HG03457 (cell line): ENCODE data around the gene IGLL5.

ENCODE experiments used
- ATAC-seq: cut with Tn5 transposase; IDR thresholded peaks from one replicate; pipeline ENCODE4 v1.9.1; 2021; ENCODE audit warnings: moderate number of reproducible peaks; ENCODE audit not compliant: unreplicated experiment

Gene IGLL5

DNA sequence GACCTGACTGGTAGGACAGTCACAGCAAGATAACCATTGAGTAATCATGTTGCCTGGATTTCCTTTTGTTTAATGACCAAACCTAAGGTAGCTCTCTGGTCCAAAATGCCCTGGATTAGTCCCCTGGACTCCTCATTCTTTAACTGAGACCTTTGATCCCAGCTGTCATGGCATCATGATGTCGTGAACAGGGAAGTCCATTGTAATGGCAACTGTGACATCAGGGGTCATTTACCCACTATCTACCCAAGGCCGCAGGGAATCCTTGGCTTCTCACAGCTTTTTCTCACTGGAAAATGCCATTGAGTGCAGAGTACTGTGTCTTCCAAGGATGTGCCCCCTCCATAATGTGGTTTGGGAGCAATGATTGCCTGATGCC is 29.1 kb upstream of the IGLL5 start:
- ATAC-seq: no peak

GRCh38 chr22:22863001-22863400 is 24.6 kb upstream of the IGLL5 start:
- no peak for ATAC-seq

DNA sequence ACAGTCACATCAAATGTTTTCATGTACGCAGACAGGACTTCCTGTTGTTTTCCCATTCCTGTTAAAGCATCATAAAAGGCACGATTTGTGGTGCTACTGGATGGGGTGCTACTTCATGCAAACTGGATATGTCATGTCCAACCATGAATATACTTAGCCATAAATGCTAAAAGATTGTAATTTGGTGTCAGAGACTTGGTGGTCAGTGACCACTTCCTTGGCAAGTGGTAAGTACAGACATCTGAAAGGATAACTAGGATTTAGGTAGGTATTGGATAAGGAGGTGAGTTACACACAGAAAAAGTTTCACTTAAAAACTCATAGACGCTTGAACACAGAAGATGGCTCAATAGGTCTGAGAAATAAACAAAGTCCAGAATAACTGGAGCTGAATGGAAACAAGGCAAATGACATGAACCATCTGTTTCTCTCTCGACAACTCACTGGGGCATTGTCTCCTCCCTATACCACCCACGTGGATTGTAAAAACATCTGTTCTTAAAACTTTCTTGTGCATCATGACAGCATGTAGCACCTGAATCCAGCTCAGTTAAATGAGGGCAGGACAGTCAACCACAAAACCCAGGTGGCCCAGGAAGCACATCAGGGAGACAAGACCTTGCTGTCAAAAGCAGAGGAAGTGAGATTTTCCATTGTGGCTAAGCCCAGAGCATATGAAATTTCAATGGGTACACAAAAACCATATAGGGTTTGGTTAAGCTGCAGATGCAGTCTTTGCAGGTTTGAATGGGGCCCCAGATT is 22.1 kb upstream of the IGLL5 start:
- peak; percentile 55 for ATAC-seq

- ATAC-seq: no peak
These were observed 21.1 kb upstream of the IGLL5 start for GRCh38 chr22:22866381-22867111.

DNA sequence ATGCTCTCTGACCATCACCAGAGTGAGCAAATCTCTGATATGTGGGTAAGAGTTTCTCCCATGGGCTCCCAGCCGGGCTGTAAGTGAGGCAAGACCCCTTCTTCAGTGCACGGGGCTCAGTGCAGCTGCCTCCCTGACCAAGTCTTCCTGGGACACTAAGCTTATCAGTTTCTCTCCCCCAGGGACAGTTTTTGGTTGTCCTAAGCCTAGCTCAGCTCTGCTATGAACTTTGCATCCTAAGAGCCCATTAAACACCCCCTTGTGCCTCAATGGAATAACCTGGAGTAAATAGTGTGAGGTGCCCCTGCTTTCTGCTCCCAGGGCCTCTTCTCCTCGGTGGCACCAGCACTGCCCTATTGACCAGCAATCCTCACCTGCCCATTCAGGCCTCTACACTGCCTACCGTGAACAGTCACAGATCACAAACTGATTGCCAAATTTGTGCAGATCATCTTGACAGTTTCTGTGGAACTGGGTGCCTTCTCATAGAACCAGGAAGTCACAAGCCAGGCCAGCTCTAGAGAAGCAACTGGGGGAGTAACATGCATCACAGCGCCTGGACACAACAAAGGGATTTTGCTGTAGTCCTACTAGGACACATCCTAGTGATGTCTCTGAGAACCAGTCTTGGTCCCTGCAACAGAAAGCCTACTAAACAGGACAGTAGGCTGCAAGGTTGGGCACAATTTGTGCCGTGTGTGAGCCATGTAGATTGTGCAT is 19.5 kb upstream of the IGLL5 start:
- no peak for ATAC-seq

- ATAC-seq: no peak
These were observed 16.8 kb upstream of the IGLL5 start for GRCh38 chr22:22870577-22871404.

GRCh38 chr22:22871536-22872278 is 15.9 kb upstream of the IGLL5 start:
- ATAC-seq: no peak

- ATAC-seq: no peak
These were observed 14.6 kb upstream of the IGLL5 start for GRCh38 chr22:22872722-22873708.

DNA sequence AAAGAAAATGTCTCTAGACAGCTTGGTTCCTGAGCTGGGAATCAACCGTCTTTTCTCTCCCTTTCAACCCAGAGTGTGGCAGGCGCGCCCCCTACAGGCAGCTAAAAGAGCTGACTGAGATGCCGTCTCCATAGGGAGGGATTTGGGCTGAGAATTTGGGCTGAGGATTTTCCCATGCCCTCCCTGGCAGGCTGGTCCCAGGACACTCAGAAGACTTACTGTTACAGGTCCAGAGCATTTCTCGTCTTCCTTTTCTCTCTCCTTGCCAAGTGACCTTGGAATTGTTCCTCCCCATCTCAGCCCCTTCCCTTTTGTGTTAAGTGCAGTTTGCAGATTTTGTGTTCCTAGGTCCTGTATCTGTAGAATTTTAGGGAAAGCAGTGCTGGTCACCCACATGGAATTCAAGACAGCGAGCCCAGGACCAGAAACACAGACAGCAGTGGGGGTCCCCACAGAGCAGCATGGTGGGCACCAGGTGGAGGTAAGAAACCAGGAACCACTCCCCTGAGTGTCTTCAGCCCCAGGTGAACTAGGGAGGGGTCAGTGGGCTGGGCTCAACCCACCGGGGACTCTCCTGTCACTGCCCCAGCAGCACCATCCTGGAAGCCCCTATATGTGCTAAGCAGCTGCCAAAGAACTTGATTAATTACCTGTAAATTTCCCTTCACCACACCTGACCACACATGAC is 9.9 kb upstream of the IGLL5 start:
- ATAC-seq: no peak

- ATAC-seq: no peak
These were observed 9.4 kb upstream of the IGLL5 start for GRCh38 chr22:22878211-22878570.

DNA sequence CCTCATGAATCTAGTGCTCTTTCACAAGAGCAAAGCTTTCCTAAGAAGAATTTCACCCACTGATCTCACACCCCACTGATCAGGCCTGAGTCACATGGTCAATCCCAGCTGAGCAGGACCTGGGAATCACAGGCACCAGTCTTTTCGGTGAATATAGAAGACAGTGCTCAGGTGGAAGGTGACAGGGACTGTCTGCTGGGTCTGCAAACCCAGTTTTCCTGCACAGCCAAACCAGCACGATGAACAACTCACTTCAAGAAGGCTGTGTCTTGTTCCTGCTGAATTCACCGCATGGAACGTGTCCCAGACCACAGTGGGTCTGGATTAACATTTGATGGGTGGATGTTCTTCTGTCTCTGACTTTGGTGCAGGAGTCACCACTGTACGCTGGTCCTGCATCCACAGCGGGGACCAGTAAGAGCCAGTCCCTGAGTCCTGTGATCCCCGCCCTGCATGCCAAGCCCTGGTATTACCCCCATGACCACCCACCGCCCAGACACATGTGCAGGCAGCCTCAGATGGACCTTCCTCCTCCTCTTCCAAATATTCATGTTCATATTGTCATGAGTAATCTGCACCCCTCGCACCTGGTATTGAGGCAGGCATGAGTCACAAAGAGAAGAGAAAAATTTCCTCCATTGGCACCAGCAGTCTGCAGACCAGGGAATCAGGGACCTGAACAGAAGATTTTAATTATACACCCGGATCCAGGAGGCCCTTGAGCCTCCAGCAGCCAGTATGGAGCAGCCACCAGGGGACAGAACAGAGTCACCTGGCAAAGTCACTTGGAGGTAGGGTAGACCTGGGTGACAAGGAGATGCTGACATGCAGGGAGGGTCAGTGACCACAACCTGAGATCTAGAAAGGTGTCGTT is 8.6 kb upstream of the IGLL5 start:
- ATAC-seq: no peak

DNA sequence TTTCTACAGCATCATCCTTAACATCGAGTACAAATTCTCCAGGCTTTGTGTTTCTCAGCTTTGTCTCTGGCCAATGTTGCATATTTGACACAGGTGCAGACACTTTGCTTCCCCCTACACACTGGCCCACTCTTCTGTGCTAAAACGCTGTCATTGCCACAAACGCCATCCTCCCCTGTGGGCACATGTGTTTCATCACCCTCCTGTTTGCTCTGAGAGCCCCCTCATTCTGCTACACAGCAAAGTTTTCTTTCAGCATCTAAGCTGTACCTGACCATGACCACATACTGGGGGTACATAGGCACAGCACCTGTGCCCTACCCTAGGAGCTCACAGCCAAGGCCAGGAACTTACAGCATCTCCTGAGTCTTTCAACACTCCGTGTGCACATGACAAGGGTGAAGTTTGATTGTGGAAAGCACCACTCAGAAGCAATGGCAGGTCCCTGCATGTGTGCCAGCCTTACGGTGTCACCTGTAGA is 7.9 kb upstream of the IGLL5 start:
- ATAC-seq: no peak

DNA sequence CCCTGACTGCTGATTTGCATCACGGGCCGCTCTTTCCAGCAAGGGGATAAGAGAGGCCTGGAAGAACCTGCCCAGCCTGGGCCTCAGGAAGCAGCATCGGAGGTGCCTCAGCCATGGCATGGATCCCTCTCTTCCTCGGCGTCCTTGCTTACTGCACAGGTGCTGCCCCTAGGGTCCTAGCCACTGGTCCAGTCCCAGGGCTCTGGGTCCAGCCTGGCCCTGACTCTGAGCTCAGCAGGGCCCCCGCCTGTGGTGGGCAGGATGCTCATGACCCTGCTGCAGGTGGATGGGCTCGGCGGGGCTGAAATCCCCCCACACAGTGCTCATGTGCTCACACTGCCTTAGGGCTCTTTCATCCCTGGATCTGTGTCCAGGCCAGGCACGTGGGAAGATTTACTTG is 7.0 kb upstream of the IGLL5 start:
- no peak for ATAC-seq

- ATAC-seq: no peak
These were observed 6.3 kb upstream of the IGLL5 start for GRCh38 chr22:22881116-22882000.

GRCh38 chr22:22882033-22882717 is 5.4 kb upstream of the IGLL5 start:
- ATAC-seq: no peak
